GM12878 (cell line): ENCODE results near the gene KIF5A. TPM values are rescaled to one million over a fixed set of nuclear protein-coding genes. Genes with fewer than 3 reads are reported as not detected.

ENCODE experiments used
- CBX3 ChIP-seq: fragments of 200-600 bp; sonication (generic); IDR thresholded peaks from 2 replicates; pipeline ENCODE4 v1.6.1; 2016; ENCODE audit warnings: low read depth, borderline replicate concordance
- EP300 ChIP-seq, 2 experiments: fragments of 150-350 bp in 1 of 2; IDR thresholded peaks; 2 replicates each; pipeline ENCODE4 v1.6.1; 2011 to 2012; ENCODE audit warnings: low read depth in 2 of 2, low read length in 2 of 2, borderline replicate concordance in 1 of 2, improper control_type of control experiment in 1 of 2, inconsistent platforms in 1 of 2; ENCODE audit not compliant: control insufficient read depth in 1 of 2
- GABPA ChIP-seq: IDR thresholded peaks from 2 replicates; pipeline ENCODE4 v1.6.1; 2014; ENCODE audit warnings: antibody characterized with exemption, low read depth, mild to moderate bottlenecking, inconsistent platforms
- HCFC1 ChIP-seq: fragments of 150-350 bp; IDR thresholded peaks from 2 replicates; pipeline ENCODE4 v1.6.1; 2014; ENCODE audit warnings: low read length
- HDAC6 ChIP-seq: fragments of 200-600 bp; sonication (generic); IDR thresholded peaks from one replicate; pipeline ENCODE4 v1.8.0; 2017; ENCODE audit warnings: antibody characterized with exemption; ENCODE audit not compliant: unreplicated experiment
- IKZF1 ChIP-seq: fragments of 450-650 bp; conservative IDR thresholded peaks from 2 replicates; pipeline ENCODE4 v1.6.1; 2017; ENCODE audit warnings: antibody characterized with exemption, mild to moderate bottlenecking
- JUNB ChIP-seq: IDR thresholded peaks from 2 replicates; pipeline ENCODE4 v1.6.1; 2016; ENCODE audit warnings: antibody characterized with exemption, mild to moderate bottlenecking
- MEF2A ChIP-seq: IDR thresholded peaks from 2 replicates; pipeline ENCODE4 v1.6.1; 2011; ENCODE audit warnings: low read depth, mild to moderate bottlenecking, low read length, moderate library complexity; ENCODE audit not compliant: insufficient read depth
- NFXL1 ChIP-seq: fragments of 450-650 bp; IDR thresholded peaks from 2 replicates; pipeline ENCODE4 v1.6.1; 2017; ENCODE audit warnings: antibody characterized with exemption, mild to moderate bottlenecking, borderline replicate concordance
- PAX5 ChIP-seq: IDR thresholded peaks from 2 replicates; pipeline ENCODE4 v1.6.1; 2011; ENCODE audit warnings: low read depth, low read length, borderline replicate concordance
- PAX8 ChIP-seq: fragments of 450-650 bp; IDR thresholded peaks from 2 replicates; pipeline ENCODE4 v1.6.1; 2017; ENCODE audit warnings: mild to moderate bottlenecking, moderate library complexity
- SMAD1 ChIP-seq: fragments of 450-650 bp; IDR thresholded peaks from 2 replicates; pipeline ENCODE4 v1.6.1; 2018; ENCODE audit warnings: mild to moderate bottlenecking, low read depth; ENCODE audit not compliant: partially characterized antibody
- ZNF207 ChIP-seq: fragments of 450-650 bp; IDR thresholded peaks from 2 replicates; pipeline ENCODE4 v1.6.1; 2014; ENCODE audit warnings: antibody characterized with exemption, mild to moderate bottlenecking, borderline replicate concordance
- ZNF217 ChIP-seq: fragments of 450-650 bp; IDR thresholded peaks from 2 replicates; pipeline ENCODE4 v1.6.1; 2017; ENCODE audit warnings: antibody characterized with exemption, mild to moderate bottlenecking
- polyA plus RNA-seq, 11 experiments: library from polyadenylated mRNA; depleted of rRNA in 4 of 11; unstranded in 6 of 11; stranded (reverse) in 5 of 11; fragments of >200 nt; fragmentation: Nextera tagmentation in 4 of 11; fragmentation: Illumina TruSeq in 1 of 11; extraction: Ambion mirVana in 4 of 11; extraction: Trizol in 1 of 11; gene quantifications; 1 replicate in 1 of 11; 2 replicates in 10 of 11; pipeline versions ENCODE4 v1.2.1 to v1.2.3, GENCODE V29; 2011 to 2016; ENCODE audit warnings: inconsistent platforms in 2 of 11, missing spikeins in 2 of 11, low read depth in 1 of 11
- total RNA-seq, 4 experiments: library from RNA; depleted of rRNA in 3 of 4; stranded (reverse); fragments of >200 nt in 3 of 4; fragmentation: Illumina TruSeq in 1 of 4; extraction: Trizol in 1 of 4; gene quantifications; 2 replicates each; pipeline versions ENCODE4 v1.2.1 to v1.2.3, GENCODE V29; 2013 to 2021
- TF ChIP-seq, protein P1 (sequence below): fragments of 450-650 bp; IDR thresholded peaks from 2 replicates; pipeline ENCODE4 v1.6.1; 2017; ENCODE audit warnings: mild to moderate bottlenecking
- TF ChIP-seq, protein P2 (sequence below): IDR thresholded peaks from 2 replicates; pipeline ENCODE4 v1.6.1; 2012; ENCODE audit warnings: low read depth, low read length, improper control_type of control experiment
- TF ChIP-seq, protein P3 (sequence below), 3 experiments: IDR thresholded peaks in 2 of 3; conservative IDR thresholded peaks in 1 of 3; 2 replicates each; pipeline ENCODE4 v1.5.1; 2011; ENCODE audit warnings: low read depth in 3 of 3, low read length in 3 of 3, mild to moderate bottlenecking in 3 of 3, control low read depth in 2 of 3, moderate library complexity in 2 of 3, inconsistent platforms in 1 of 3, mixed read lengths in 1 of 3; ENCODE audit not compliant: control insufficient read depth in 2 of 3, insufficient read depth in 1 of 3; ENCODE audit errors: extremely low read depth in 1 of 3
- TF ChIP-seq, protein P4 (sequence below): fragments of 450-650 bp; IDR thresholded peaks from 2 replicates; pipeline ENCODE4 v1.6.1; 2017; ENCODE audit warnings: low read depth, mild to moderate bottlenecking, moderate library complexity
- TF ChIP-seq, protein P5 (sequence below): fragments of 450-650 bp; IDR thresholded peaks from 2 replicates; pipeline ENCODE4 v1.6.1; 2017; ENCODE audit warnings: mild to moderate bottlenecking, moderate library complexity

The KIF5A gene
- total and polyA plus RNA-seq, 10 of the 15 experiments (the other 5 are each of a cell fraction or from before 2014, with no cell fraction given), result 0.35 to 2.9 (median 0.97) TPM

DNA sequence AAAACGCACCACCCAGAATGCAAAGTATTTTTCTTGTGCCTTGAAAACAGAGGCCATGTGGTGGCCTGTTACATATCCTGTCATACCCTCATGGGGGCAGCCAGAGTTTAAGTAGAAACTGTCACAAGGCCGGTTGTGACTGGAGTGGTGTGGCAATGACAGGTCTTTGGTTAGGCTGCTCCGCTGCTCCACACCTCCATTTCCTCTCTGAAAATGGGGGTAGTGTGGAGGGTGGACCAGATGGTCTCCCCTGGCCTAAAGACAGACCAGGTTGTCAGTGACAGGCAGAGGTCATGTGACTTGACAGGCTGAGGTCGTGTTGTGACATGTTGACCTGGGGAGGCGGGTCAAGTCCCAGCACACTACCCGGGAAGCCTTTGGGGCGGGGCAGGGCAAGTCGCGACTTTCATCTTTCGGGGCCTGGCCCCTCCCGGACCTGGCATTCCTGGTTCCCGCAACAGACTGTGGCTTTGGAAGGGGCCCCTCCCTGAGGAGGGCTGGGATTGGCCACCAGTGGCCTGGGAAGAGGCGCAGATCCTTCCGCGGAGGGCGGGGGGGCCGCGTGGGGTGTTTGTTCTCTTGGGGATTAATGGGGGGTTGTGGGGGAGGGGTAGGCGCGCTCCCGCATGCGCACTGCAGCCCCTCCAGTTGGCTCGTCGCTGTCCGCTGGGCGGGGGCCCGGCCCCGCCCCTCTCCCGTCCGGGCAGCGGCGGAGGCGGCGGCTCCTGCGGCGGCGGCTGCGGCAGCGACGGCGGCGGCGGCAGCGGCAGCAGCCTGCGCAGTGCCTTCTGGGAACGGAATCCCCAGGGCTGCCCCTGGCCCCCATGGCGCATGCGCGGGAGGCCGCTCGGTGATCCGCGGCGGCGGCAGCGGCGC is 27.6 kb upstream of the KIF5A start, which contains the start of gene MBD6 (continued):
- TF ChIP-seq, protein P1, sequence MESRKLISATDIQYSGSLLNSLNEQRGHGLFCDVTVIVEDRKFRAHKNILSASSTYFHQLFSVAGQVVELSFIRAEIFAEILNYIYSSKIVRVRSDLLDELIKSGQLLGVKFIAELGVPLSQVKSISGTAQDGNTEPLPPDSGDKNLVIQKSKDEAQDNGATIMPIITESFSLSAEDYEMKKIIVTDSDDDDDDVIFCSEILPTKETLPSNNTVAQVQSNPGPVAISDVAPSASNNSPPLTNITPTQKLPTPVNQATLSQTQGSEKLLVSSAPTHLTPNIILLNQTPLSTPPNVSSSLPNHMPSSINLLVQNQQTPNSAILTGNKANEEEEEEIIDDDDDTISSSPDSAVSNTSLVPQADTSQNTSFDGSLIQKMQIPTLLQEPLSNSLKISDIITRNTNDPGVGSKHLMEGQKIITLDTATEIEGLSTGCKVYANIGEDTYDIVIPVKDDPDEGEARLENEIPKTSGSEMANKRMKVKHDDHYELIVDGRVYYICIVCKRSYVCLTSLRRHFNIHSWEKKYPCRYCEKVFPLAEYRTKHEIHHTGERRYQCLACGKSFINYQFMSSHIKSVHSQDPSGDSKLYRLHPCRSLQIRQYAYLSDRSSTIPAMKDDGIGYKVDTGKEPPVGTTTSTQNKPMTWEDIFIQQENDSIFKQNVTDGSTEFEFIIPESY, result no peak
- no peak for TF ChIP-seq NFXL1
- no peak; the same call in 1 of the 2 replicates for TF ChIP-seq HCFC1
- TF ChIP-seq PAX5, result no peak
- TF ChIP-seq GABPA, result no peak
- TF ChIP-seq SMAD1, result peak; percentile 46
- no peak for TF ChIP-seq JUNB
- no peak for TF ChIP-seq PAX8
- no peak for TF ChIP-seq CBX3
- peak; percentile 88 for TF ChIP-seq IKZF1
- TF ChIP-seq, protein P2, sequence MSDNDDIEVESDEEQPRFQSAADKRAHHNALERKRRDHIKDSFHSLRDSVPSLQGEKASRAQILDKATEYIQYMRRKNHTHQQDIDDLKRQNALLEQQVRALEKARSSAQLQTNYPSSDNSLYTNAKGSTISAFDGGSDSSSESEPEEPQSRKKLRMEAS, result peak; percentile 76; the same call in 1 of the 2 replicates
- TF ChIP-seq, protein P3, sequence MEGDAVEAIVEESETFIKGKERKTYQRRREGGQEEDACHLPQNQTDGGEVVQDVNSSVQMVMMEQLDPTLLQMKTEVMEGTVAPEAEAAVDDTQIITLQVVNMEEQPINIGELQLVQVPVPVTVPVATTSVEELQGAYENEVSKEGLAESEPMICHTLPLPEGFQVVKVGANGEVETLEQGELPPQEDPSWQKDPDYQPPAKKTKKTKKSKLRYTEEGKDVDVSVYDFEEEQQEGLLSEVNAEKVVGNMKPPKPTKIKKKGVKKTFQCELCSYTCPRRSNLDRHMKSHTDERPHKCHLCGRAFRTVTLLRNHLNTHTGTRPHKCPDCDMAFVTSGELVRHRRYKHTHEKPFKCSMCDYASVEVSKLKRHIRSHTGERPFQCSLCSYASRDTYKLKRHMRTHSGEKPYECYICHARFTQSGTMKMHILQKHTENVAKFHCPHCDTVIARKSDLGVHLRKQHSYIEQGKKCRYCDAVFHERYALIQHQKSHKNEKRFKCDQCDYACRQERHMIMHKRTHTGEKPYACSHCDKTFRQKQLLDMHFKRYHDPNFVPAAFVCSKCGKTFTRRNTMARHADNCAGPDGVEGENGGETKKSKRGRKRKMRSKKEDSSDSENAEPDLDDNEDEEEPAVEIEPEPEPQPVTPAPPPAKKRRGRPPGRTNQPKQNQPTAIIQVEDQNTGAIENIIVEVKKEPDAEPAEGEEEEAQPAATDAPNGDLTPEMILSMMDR (IDR thresholded peaks at IDR 0.05 in 2 of 3, conservative IDR thresholded peaks at IDR 0.05 in 1 of 3; ENCODE audit: control insufficient read depth in 2 of 3, extremely low read depth in 1 of 3, insufficient read depth in 1 of 3, low read depth in 3 of 3, low read length in 3 of 3), result peak in 2 of 3 experiments; percentile 18 to 27; a peak in 3 of 6 replicates
- TF ChIP-seq ZNF207, result peak; percentile 86; the same call in 1 of the 2 replicates
- TF ChIP-seq MEF2A, result no peak
- TF ChIP-seq HDAC6, result no peak
- TF ChIP-seq, protein P4, sequence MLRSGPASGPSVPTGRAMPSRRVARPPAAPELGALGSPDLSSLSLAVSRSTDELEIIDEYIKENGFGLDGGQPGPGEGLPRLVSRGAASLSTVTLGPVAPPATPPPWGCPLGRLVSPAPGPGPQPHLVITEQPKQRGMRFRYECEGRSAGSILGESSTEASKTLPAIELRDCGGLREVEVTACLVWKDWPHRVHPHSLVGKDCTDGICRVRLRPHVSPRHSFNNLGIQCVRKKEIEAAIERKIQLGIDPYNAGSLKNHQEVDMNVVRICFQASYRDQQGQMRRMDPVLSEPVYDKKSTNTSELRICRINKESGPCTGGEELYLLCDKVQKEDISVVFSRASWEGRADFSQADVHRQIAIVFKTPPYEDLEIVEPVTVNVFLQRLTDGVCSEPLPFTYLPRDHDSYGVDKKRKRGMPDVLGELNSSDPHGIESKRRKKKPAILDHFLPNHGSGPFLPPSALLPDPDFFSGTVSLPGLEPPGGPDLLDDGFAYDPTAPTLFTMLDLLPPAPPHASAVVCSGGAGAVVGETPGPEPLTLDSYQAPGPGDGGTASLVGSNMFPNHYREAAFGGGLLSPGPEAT, result peak; percentile 79
- TF ChIP-seq, protein P5, sequence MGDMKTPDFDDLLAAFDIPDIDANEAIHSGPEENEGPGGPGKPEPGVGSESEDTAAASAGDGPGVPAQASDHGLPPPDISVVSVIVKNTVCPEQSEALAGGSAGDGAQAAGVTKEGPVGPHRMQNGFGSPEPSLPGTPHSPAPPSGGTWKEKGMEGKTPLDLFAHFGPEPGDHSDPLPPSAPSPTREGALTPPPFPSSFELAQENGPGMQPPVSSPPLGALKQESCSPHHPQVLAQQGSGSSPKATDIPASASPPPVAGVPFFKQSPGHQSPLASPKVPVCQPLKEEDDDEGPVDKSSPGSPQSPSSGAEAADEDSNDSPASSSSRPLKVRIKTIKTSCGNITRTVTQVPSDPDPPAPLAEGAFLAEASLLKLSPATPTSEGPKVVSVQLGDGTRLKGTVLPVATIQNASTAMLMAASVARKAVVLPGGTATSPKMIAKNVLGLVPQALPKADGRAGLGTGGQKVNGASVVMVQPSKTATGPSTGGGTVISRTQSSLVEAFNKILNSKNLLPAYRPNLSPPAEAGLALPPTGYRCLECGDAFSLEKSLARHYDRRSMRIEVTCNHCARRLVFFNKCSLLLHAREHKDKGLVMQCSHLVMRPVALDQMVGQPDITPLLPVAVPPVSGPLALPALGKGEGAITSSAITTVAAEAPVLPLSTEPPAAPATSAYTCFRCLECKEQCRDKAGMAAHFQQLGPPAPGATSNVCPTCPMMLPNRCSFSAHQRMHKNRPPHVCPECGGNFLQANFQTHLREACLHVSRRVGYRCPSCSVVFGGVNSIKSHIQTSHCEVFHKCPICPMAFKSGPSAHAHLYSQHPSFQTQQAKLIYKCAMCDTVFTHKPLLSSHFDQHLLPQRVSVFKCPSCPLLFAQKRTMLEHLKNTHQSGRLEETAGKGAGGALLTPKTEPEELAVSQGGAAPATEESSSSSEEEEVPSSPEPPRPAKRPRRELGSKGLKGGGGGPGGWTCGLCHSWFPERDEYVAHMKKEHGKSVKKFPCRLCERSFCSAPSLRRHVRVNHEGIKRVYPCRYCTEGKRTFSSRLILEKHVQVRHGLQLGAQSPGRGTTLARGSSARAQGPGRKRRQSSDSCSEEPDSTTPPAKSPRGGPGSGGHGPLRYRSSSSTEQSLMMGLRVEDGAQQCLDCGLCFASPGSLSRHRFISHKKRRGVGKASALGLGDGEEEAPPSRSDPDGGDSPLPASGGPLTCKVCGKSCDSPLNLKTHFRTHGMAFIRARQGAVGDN, result peak; percentile 92
- no peak for TF ChIP-seq ZNF217
- TF ChIP-seq EP300 (IDR thresholded peaks at IDR 0.05; ENCODE audit: borderline replicate concordance in 1 of 2, control insufficient read depth in 1 of 2, low read depth in 2 of 2, low read length in 2 of 2), result peak in 1 of 2 experiments; percentile 8; a peak in 1 of 4 replicates
